Caco-2 (cell line): Measurements from ENCODE around the gene MIA2. TPM values are rescaled to one million over a fixed set of nuclear protein-coding genes. Genes with fewer than 3 reads are reported as not detected.
"Not testable (repeated sequence)": the region's sequence is repeated elsewhere in the genome, so short reads cannot be mapped to it uniquely, and the experiment has no call there.

Experiments used
- BruUV-seq: library from RNA; stranded (reverse); fragments of 400-500 nt; replicated peaks from 2 replicates; lab custom pipeline; 2021; lab: Mats Ljungman, UMichigan
- CTCF ChIA-PET: fragments of 300-600 bp; sonication (Branson Sonifier 250); formaldehyde crosslinking; loops from one replicate; lab custom pipeline; 2022; ENCODE audit warnings: antibody characterized with exemption; lab: Charles Lee
- POLR2A ChIA-PET: fragments of 300-600 bp; sonication (Branson Sonifier 250); formaldehyde crosslinking; loops from one replicate; lab custom pipeline; 2022; ENCODE audit warnings: antibody characterized with exemption; lab: Charles Lee
- DNase-seq, 2 experiments: peaks; one replicate each; pipeline versions ENCODE4 v3.0.0 to v3.0.0-alpha.2; 2020 to 2022
- H3K27me3 ChIP-seq: replicated peaks from 2 replicates; pipeline ENCODE4 v1.6.0; 2011; ENCODE audit warnings: low read length; ENCODE audit not compliant: control insufficient read depth, insufficient read depth
- H3K36me3 ChIP-seq: 2 replicates; pipeline ENCODE4 v1.5.1; 2011; ENCODE audit warnings: low read length; ENCODE audit not compliant: control insufficient read depth, insufficient read depth
- H3K4me1 ChIP-seq: fragments of 250-450 bp; sonication (Bioruptor Pico); 2 replicates; pipeline ENCODE4 v1.5.1; 2020; ENCODE audit warnings: mild to moderate bottlenecking
- H3K4me3 ChIP-seq: 2 replicates; pipeline ENCODE4 v1.5.1; 2011; ENCODE audit warnings: low read depth, mild to moderate bottlenecking, control low read depth, low read length
- H3K9me3 ChIP-seq: fragments of 250-450 bp; sonication (Bioruptor Pico); 2 replicates; pipeline ENCODE4 v1.5.1; 2020; ENCODE audit warnings: mild to moderate bottlenecking, moderate library complexity
- H3K27ac Mint-ChIP-seq: one replicate; pipeline ENCODE4 v1.8.0; 2022; ENCODE audit warnings: mixed read lengths; ENCODE audit not compliant: unreplicated experiment
- H3K27me3 Mint-ChIP-seq: one replicate; pipeline ENCODE4 v1.8.0; 2022; ENCODE audit warnings: mixed read lengths; ENCODE audit not compliant: insufficient read depth, unreplicated experiment
- H3K36me3 Mint-ChIP-seq: one replicate; pipeline ENCODE4 v1.8.0; 2022; ENCODE audit warnings: mild to moderate bottlenecking, mixed read lengths; ENCODE audit not compliant: insufficient read depth, unreplicated experiment
- H3K4me1 Mint-ChIP-seq: one replicate; pipeline ENCODE4 v1.8.0; 2022; ENCODE audit warnings: low read depth, mixed read lengths; ENCODE audit not compliant: unreplicated experiment
- H3K4me3 Mint-ChIP-seq: one replicate; pipeline ENCODE4 v1.8.0; 2022; ENCODE audit warnings: mild to moderate bottlenecking, moderate library complexity, mixed read lengths; ENCODE audit not compliant: unreplicated experiment
- H3K9me3 Mint-ChIP-seq: one replicate; pipeline ENCODE4 v1.8.0; 2022; ENCODE audit warnings: mixed read lengths; ENCODE audit not compliant: unreplicated experiment
- CTCF ChIP-seq, 2 experiments: fragments of 200-600 bp in 1 of 2; IDR thresholded peaks; 1 replicate in 1 of 2; 2 replicates in 1 of 2; pipeline versions ENCODE4 v1.5.1 to v1.8.0; 2011 to 2022; ENCODE audit warnings: antibody characterized with exemption in 1 of 2, control low read depth in 1 of 2, inconsistent platforms in 1 of 2, low read depth in 1 of 2, low read length in 1 of 2, mild to moderate bottlenecking in 1 of 2, moderate library complexity in 1 of 2; ENCODE audit not compliant: insufficient read depth in 1 of 2, severe bottlenecking in 1 of 2, unreplicated experiment in 1 of 2
- intact Hi-C: fragments of 100-400 bp; cut with micrococcal nuclease; formaldehyde crosslinking; loops from one replicate; pipeline ENCODE4 v1.10.0; 2022; ENCODE audit not compliant: unreplicated experiment
- total RNA-seq: library from RNA; stranded (reverse); gene quantifications from 2 replicates; pipeline ENCODE4 v1.2.3, GENCODE V29; 2022

The MIA2 gene
- total RNA-seq, 1 experiment from 2014 or later: 71.5 TPM

GRCh38 chr14:39218171-39218769 is 15.4 kb upstream of the MIA2 start:
- Mint-ChIP-seq H3K9me3 (no peaks in the 10 kb centered on the region), H3K27ac (no peak overlapping the region), H3K27me3 (no peaks in the 10 kb centered on the region), H3K36me3 (no peaks in the 10 kb centered on the region), H3K4me1 (no peaks in the 10 kb centered on the region), H3K4me3 (no peak overlapping the region)
- ChIA-PET POLR2A (no interaction called here), CTCF (no interaction called here)
- no TSS peak for BruUV-seq
- Histone ChIP-seq H3K9me3 (no peaks in the 10 kb centered on the region), H3K4me3 (no peak overlapping the region), H3K4me1 (peaks cover 7% of the 10 kb centered on the region), H3K27me3 (no peaks in the 10 kb centered on the region), H3K36me3 (no peaks in the 10 kb centered on the region)
- intact Hi-C loops: no loop called here
- DNase-seq: no peak
- no peak for TF ChIP-seq CTCF (IDR thresholded peaks at IDR 0.05; ENCODE audit: insufficient read depth in 1 of 2, low read depth in 1 of 2, low read length in 1 of 2, severe bottlenecking in 1 of 2, unreplicated experiment in 1 of 2)

GRCh38 chr14:39219075-39219499 is 14.6 kb upstream of the MIA2 start:
- TF ChIP-seq CTCF (IDR thresholded peaks at IDR 0.05; ENCODE audit: insufficient read depth in 1 of 2, low read depth in 1 of 2, low read length in 1 of 2, severe bottlenecking in 1 of 2, unreplicated experiment in 1 of 2): no peak
- Histone ChIP-seq H3K4me1 (peaks cover 7% of the 10 kb centered on the region), H3K27me3 (no peaks in the 10 kb centered on the region), H3K36me3 (no peaks in the 10 kb centered on the region), H3K9me3 (no peaks in the 10 kb centered on the region), H3K4me3 (no peak overlapping the region)
- Mint-ChIP-seq H3K36me3 (no peaks in the 10 kb centered on the region), H3K4me3 (no peak overlapping the region), H3K27ac (no peak overlapping the region), H3K4me1 (no peaks in the 10 kb centered on the region), H3K9me3 (no peaks in the 10 kb centered on the region), H3K27me3 (no peaks in the 10 kb centered on the region)
- intact Hi-C loops: no loop called here
- no TSS peak for BruUV-seq
- ChIA-PET CTCF (no interaction called here), POLR2A (no interaction called here)
- no peak for DNase-seq

- CTCF ChIA-PET, H3K36me3 Mint-ChIP-seq, H3K36me3 ChIP-seq, DNase-seq, H3K4me3 ChIP-seq, POLR2A ChIA-PET, intact Hi-C loops, H3K9me3 Mint-ChIP-seq, BruUV-seq, H3K27me3 ChIP-seq, H3K4me1 ChIP-seq, H3K27ac Mint-ChIP-seq, H3K27me3 Mint-ChIP-seq, H3K4me1 Mint-ChIP-seq, H3K4me3 Mint-ChIP-seq, H3K9me3 ChIP-seq: not testable (repeated sequence)
These were observed 13.2 kb upstream of the MIA2 start for GRCh38 chr14:39220473-39220872.
